ENCODE measurements around the gene CLBA1. TPM values are rescaled to one million over a fixed set of nuclear protein-coding genes. Genes with fewer than 3 reads are reported as not detected.

The CLBA1 gene
- total RNA-seq, 4 donors from 2014 or later, result 10.1 to 21.0 (median 12.8) TPM

- H3K4me3 ChIP-seq, result peak overlapping the region; percentile 22 to 68 (median 36)
- H3K27ac ChIP-seq, result no peak overlapping the region
- H3K9me3 ChIP-seq, result no peaks in the 10 kb centered on the region
Observed at GRCh38 chr14:104977008-104977680, 8.4 kb upstream of the CLBA1 start.

GRCh38 chr14:104977681-104978653, 7.6 kb upstream of the CLBA1 start, which contains the start of gene AHNAK2:
TSS of gene AHNAK2 (minus strand) at chr14:104978374. CDS start at chr14:104978237, 137 bp downstream.
- Histone ChIP-seq H3K4me1 (peaks cover 0 to 55% (median 30%) of the 10 kb centered on the region in 4 donors), H3K4me3 (peak within 1 kb of the TSS; percentile 22 to 68 (median 36)), H3K27me3 (peaks cover 0 to 20% of the 10 kb centered on the region in 2 donors), H3K9me3 (no peaks in the 10 kb centered on the region), H3K27ac (peak within 1 kb of the TSS in 2 of 4 donors; percentile 41 to 48), H3K36me3 (no peaks in the 10 kb centered on the region)
- 10 to 12% methylated on average over 35 to 37 of the region's 111 CpGs for WGBS, 2 donors
- TF ChIP-seq POLR2A (IDR thresholded peaks at IDR 0.05), result peak in 1 of 2 donors; percentile 27
- TF ChIP-seq EP300 (IDR thresholded peaks at IDR 0.05), result no peak
- no peak for TF ChIP-seq CTCF (IDR thresholded peaks at IDR 0.05)
- DNase-seq (ENCODE audit: low spot score in 2 of 2), result no peak

More at GRCh38 chr14:104977008-104977680, 8.4 kb upstream of the CLBA1 start:
- no peak for DNase-seq (ENCODE audit: low spot score in 2 of 2)
- Histone ChIP-seq H3K27me3 (peaks cover 0 to 20% of the 10 kb centered on the region in 2 donors), H3K36me3 (no peaks in the 10 kb centered on the region), H3K4me1 (peaks cover 0 to 64% (median 36%) of the 10 kb centered on the region in 4 donors)
- WGBS, 2 donors, result 72 to 76% methylated on average over 9 to 10 of the region's 11 CpGs
- TF ChIP-seq CTCF (IDR thresholded peaks at IDR 0.05), result no peak
- TF ChIP-seq EP300 (IDR thresholded peaks at IDR 0.05), result no peak
- no peak for TF ChIP-seq POLR2A (IDR thresholded peaks at IDR 0.05)

- DNase-seq (ENCODE audit: low spot score in 2 of 2), result no peak
Observed at GRCh38 chr14:104978746-104979691, 6.6 kb upstream of the CLBA1 start.

More at GRCh38 chr14:104978746-104979691, 6.6 kb upstream of the CLBA1 start:
- Histone ChIP-seq H3K27ac (peak overlapping the region in 2 of 4 donors; percentile 31 to 48), H3K4me3 (peak overlapping the region in 3 of 4 donors; percentile 22 to 68 (median 38)), H3K36me3 (no peaks in the 10 kb centered on the region), H3K9me3 (no peaks in the 10 kb centered on the region), H3K4me1 (peaks cover 0 to 45% (median 25%) of the 10 kb centered on the region in 4 donors), H3K27me3 (peaks cover 0 to 20% of the 10 kb centered on the region in 2 donors)
- 46 to 54% methylated on average over 28 to 32 of the region's 32 CpGs for WGBS, 2 donors
- no peak for TF ChIP-seq EP300 (IDR thresholded peaks at IDR 0.05)
- no peak for TF ChIP-seq CTCF (IDR thresholded peaks at IDR 0.05)
- TF ChIP-seq POLR2A (IDR thresholded peaks at IDR 0.05), result no peak
